ENCODE measurements around the gene TIMMDC1.

The TIMMDC1 gene

DNA sequence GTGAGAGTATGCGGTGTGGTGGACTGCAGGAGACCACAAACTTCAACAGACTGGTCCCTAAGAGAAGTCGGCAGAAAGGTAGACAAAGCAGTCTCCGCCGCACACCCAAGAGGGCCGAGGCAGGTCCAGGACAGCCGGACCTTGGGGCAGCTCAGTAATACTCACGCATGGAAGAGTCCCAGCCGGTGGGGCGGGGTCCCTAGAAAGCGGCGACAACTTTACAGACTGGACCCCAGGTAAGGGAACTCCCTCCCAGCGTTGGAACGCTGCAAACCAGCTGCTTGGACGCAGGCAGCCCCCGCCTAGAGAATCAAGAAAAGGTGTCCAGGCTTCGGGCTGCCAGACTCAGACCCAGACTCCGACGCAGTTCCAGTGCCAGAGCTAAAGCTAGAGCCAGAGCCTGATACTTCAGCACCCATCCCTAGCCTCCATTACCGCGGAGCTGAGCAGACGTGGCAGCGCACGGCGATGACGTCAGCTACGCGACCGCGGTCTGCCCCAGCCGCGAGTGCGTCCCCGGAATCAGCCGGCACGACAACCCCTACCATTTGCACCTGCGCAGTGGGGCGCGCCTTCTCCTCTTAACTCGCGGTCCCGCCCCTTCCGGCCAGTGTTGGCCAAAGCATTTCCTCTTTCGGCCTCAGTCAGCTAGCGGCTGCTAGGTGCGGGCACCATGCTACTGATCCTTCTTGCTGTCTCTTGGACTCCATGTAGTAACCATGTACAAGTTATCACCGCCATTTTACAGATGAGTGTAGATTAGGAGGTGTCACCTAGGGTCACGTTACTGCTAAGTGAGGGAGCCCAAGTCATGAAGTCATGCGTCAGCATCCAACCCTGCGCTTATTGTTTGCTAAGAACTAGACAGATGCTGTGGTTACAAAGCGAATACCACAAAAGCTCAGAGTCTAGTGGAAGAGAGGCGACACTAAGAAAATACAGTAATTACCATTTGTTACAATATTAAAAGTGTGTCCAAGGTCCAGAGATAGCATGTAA, 34.9 kb upstream of the TIMMDC1 start, which contains the start of gene TMEM39A (continued):
- TF ChIP-seq, protein P1, sequence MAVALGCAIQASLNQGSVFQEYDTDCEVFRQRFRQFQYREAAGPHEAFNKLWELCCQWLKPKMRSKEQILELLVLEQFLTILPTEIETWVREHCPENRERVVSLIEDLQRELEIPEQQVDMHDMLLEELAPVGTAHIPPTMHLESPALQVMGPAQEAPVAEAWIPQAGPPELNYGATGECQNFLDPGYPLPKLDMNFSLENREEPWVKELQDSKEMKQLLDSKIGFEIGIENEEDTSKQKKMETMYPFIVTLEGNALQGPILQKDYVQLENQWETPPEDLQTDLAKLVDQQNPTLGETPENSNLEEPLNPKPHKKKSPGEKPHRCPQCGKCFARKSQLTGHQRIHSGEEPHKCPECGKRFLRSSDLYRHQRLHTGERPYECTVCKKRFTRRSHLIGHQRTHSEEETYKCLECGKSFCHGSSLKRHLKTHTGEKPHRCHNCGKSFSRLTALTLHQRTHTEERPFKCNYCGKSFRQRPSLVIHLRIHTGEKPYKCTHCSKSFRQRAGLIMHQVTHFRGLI (tag by site-specific recombination; IDR thresholded peaks at IDR 0.05), result no peak
- TF ChIP-seq SALL2 (tag by site-specific recombination; IDR thresholded peaks at IDR 0.05; ENCODE audit: borderline replicate concordance) (no peak), ZIC2 (tag by site-specific recombination; IDR thresholded peaks at IDR 0.05) (0 out of 2 replicates have a peak, but pooled peaks have one; percentile 10), HOXA7 (CRISPR knock-in tag; IDR thresholded peaks at IDR 0.05; ENCODE audit: borderline replicate concordance) (no peak), KLF10 (tag by site-specific recombination; IDR thresholded peaks at IDR 0.05) (no peak), ZNF174 (tag by site-specific recombination; IDR thresholded peaks at IDR 0.05) (no peak), ZNF354C (tag by site-specific recombination; IDR thresholded peaks at IDR 0.05; ENCODE audit: borderline replicate concordance, low read depth) (no peak), OSR2 (tag by site-specific recombination; IDR thresholded peaks at IDR 0.05) (no peak), TRIM28 (IDR thresholded peaks at IDR 0.05; ENCODE audit: borderline replicate concordance, low read length) (no peak), ZSCAN23 (tag by site-specific recombination; IDR thresholded peaks at IDR 0.05) (no peak), ZNF843 (tag by site-specific recombination; IDR thresholded peaks at IDR 0.05) (no peak), ZNF48 (tag by site-specific recombination; IDR thresholded peaks at IDR 0.05) (no peak), ZNF747 (tag by site-specific recombination; IDR thresholded peaks at IDR 0.05) (no peak), ZNF629 (tag by site-specific recombination; IDR thresholded peaks at IDR 0.05) (peak; percentile 59), ZSCAN30 (tag by site-specific recombination; IDR thresholded peaks at IDR 0.05) (no peak), ZNF544 (tag by site-specific recombination; IDR thresholded peaks at IDR 0.05) (no peak), ZNF510 (tag by site-specific recombination; IDR thresholded peaks at IDR 0.05; ENCODE audit: insufficient replicate concordance) (no peak), ZNF239 (tag by site-specific recombination; IDR thresholded peaks at IDR 0.05) (no peak), ZBTB17 (tag by site-specific recombination; IDR thresholded peaks at IDR 0.05) (peak; percentile 58), SP2 (tag by site-specific recombination; IDR thresholded peaks at IDR 0.05) (peak; percentile 78), ZNF423 (tag by site-specific recombination; IDR thresholded peaks at IDR 0.05) (no peak), ZNF37A (tag by site-specific recombination; IDR thresholded peaks at IDR 0.05) (no peak)
- TF ChIP-seq, protein P2, sequence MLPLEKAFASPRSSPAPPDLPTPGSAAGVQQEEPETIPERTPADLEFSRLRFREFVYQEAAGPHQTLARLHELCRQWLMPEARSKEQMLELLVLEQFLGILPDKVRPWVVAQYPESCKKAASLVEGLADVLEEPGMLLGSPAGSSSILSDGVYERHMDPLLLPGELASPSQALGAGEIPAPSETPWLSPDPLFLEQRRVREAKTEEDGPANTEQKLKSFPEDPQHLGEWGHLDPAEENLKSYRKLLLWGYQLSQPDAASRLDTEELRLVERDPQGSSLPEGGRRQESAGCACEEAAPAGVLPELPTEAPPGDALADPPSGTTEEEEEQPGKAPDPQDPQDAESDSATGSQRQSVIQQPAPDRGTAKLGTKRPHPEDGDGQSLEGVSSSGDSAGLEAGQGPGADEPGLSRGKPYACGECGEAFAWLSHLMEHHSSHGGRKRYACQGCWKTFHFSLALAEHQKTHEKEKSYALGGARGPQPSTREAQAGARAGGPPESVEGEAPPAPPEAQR (tag by site-specific recombination; IDR thresholded peaks at IDR 0.05), result no peak
- TF ChIP-seq, protein P3, sequence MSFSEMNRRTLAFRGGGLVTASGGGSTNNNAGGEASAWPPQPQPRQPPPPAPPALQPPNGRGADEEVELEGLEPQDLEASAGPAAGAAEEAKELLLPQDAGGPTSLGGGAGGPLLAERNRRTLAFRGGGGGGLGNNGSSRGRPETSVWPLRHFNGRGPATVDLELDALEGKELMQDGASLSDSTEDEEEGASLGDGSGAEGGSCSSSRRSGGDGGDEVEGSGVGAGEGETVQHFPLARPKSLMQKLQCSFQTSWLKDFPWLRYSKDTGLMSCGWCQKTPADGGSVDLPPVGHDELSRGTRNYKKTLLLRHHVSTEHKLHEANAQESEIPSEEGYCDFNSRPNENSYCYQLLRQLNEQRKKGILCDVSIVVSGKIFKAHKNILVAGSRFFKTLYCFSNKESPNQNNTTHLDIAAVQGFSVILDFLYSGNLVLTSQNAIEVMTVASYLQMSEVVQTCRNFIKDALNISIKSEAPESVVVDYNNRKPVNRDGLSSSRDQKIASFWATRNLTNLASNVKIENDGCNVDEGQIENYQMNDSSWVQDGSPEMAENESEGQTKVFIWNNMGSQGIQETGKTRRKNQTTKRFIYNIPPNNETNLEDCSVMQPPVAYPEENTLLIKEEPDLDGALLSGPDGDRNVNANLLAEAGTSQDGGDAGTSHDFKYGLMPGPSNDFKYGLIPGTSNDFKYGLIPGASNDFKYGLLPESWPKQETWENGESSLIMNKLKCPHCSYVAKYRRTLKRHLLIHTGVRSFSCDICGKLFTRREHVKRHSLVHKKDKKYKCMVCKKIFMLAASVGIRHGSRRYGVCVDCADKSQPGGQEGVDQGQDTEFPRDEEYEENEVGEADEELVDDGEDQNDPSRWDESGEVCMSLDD (tag by site-specific recombination; IDR thresholded peaks at IDR 0.05), result peak; percentile 39; the same call in 1 of the 2 replicates
- TF ChIP-seq, protein P4, sequence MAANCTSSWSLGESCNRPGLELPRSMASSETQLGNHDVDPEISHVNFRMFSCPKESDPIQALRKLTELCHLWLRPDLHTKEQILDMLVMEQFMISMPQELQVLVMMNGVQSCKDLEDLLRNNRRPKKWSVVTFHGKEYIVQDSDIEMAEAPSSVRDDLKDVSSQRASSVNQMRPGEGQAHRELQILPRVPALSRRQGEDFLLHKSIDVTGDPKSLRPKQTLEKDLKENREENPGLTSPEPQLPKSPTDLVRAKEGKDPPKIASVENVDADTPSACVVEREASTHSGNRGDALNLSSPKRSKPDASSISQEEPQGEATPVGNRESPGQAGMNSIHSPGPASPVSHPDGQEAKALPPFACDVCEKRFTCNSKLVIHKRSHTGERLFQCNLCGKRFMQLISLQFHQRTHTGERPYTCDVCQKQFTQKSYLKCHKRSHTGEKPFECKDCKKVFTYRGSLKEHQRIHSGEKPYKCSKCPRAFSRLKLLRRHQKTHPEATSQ (tag by site-specific recombination; IDR thresholded peaks at IDR 0.05), result no peak
- TF ChIP-seq, protein P5, sequence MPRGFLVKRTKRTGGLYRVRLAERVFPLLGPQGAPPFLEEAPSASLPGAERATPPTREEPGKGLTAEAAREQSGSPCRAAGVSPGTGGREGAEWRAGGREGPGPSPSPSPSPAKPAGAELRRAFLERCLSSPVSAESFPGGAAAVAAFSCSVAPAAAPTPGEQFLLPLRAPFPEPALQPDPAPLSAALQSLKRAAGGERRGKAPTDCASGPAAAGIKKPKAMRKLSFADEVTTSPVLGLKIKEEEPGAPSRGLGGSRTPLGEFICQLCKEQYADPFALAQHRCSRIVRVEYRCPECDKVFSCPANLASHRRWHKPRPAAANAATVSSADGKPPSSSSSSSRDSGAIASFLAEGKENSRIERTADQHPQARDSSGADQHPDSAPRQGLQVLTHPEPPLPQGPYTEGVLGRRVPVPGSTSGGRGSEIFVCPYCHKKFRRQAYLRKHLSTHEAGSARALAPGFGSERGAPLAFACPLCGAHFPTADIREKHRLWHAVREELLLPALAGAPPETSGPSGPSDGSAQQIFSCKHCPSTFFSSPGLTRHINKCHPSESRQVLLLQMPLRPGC (tag by site-specific recombination; IDR thresholded peaks at IDR 0.05), result peak; percentile 56; the same call in 1 of the 2 replicates
- TF ChIP-seq, protein P6, sequence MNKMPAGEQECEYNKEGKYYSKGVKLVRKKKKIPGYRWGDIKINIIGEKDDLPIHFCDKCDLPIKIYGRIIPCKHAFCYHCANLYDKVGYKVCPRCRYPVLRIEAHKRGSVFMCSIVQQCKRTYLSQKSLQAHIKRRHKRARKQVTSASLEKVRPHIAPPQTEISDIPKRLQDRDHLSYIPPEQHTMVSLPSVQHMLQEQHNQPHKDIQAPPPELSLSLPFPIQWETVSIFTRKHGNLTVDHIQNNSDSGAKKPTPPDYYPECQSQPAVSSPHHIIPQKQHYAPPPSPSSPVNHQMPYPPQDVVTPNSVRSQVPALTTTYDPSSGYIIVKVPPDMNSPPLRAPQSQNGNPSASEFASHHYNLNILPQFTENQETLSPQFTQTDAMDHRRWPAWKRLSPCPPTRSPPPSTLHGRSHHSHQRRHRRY (tag by site-specific recombination; IDR thresholded peaks at IDR 0.05), result no peak
- TF ChIP-seq, protein P7, sequence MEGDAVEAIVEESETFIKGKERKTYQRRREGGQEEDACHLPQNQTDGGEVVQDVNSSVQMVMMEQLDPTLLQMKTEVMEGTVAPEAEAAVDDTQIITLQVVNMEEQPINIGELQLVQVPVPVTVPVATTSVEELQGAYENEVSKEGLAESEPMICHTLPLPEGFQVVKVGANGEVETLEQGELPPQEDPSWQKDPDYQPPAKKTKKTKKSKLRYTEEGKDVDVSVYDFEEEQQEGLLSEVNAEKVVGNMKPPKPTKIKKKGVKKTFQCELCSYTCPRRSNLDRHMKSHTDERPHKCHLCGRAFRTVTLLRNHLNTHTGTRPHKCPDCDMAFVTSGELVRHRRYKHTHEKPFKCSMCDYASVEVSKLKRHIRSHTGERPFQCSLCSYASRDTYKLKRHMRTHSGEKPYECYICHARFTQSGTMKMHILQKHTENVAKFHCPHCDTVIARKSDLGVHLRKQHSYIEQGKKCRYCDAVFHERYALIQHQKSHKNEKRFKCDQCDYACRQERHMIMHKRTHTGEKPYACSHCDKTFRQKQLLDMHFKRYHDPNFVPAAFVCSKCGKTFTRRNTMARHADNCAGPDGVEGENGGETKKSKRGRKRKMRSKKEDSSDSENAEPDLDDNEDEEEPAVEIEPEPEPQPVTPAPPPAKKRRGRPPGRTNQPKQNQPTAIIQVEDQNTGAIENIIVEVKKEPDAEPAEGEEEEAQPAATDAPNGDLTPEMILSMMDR (tag by site-specific recombination; IDR thresholded peaks at IDR 0.05), result peak; percentile 44; the same call in 1 of the 2 replicates
